Nephron progenitor cell (in vitro differentiated cells): Measurements from ENCODE around the gene CES5A.
"Not testable (repeated sequence)": the region's sequence is repeated elsewhere in the genome, so short reads cannot be mapped to it uniquely, and the experiment has no call there.

Experiments
- DNase-seq: peaks from one replicate; pipeline ENCODE4 v3.0.0; 2021
- H3K27ac Mint-ChIP-seq: 2 replicates; pipeline ENCODE4 v1.8.0; 2021; ENCODE audit warnings: mild to moderate bottlenecking, moderate library complexity, mixed read lengths
- H3K27me3 Mint-ChIP-seq: 2 replicates; pipeline ENCODE4 v1.8.0; 2021; ENCODE audit warnings: mild to moderate bottlenecking, low read depth, mixed read lengths; ENCODE audit not compliant: poor library complexity
- H3K36me3 Mint-ChIP-seq: 2 replicates; pipeline ENCODE4 v1.8.0; 2021; ENCODE audit warnings: low read depth, mixed read lengths
- H3K4me1 Mint-ChIP-seq: 2 replicates; pipeline ENCODE4 v1.8.0; 2021; ENCODE audit warnings: mixed read lengths
- H3K4me3 Mint-ChIP-seq: 2 replicates; pipeline ENCODE4 v1.8.0; 2021; ENCODE audit warnings: mild to moderate bottlenecking, moderate library complexity, mixed read lengths
- H3K9me3 Mint-ChIP-seq: 2 replicates; pipeline ENCODE4 v1.8.0; 2021; ENCODE audit warnings: mild to moderate bottlenecking, moderate library complexity, mixed read lengths
- TF ChIP-seq, protein P1 (sequence below): fragments of 200-600 bp; sonication (generic); IDR thresholded peaks from 2 replicates; pipeline ENCODE4 v1.5.0; 2021; ENCODE audit warnings: antibody characterized with exemption

Gene CES5A

DNA sequence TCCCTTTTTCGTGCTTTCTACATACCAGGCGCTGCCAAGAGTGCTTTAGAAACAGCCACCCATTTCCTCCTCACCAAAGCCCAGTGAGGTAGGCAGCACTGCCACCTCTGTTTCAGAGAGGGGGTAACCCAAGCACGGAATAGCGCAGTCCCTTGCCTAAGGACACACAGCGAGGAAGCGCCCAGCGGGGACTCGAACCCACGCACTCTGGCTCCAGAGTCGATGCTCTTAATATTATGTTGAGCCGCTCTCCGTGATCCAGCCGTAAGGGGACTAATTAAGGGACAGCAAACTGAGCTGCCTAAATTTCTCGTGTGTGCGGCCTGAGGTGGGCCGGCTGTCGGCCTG lies 42.8 kb downstream of the CES5A start:
- DNase-seq: no peak
- no peak overlapping the region for H3K27ac Mint-ChIP-seq
- peaks cover 15% of the 10 kb centered on the region for H3K27me3 Mint-ChIP-seq
- H3K9me3 Mint-ChIP-seq: no peaks in the 10 kb centered on the region
- no peaks in the 10 kb centered on the region for H3K36me3 Mint-ChIP-seq
- H3K4me3 Mint-ChIP-seq: no peak overlapping the region
- TF ChIP-seq, protein P1, sequence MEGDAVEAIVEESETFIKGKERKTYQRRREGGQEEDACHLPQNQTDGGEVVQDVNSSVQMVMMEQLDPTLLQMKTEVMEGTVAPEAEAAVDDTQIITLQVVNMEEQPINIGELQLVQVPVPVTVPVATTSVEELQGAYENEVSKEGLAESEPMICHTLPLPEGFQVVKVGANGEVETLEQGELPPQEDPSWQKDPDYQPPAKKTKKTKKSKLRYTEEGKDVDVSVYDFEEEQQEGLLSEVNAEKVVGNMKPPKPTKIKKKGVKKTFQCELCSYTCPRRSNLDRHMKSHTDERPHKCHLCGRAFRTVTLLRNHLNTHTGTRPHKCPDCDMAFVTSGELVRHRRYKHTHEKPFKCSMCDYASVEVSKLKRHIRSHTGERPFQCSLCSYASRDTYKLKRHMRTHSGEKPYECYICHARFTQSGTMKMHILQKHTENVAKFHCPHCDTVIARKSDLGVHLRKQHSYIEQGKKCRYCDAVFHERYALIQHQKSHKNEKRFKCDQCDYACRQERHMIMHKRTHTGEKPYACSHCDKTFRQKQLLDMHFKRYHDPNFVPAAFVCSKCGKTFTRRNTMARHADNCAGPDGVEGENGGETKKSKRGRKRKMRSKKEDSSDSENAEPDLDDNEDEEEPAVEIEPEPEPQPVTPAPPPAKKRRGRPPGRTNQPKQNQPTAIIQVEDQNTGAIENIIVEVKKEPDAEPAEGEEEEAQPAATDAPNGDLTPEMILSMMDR: no peak
- H3K4me1 Mint-ChIP-seq: peaks cover 27% of the 10 kb centered on the region

GRCh38 chr16:55830658-55831294 lies 44.4 kb downstream of the CES5A start:
- DNase-seq: no peak
- Mint-ChIP-seq H3K9me3 (no peaks in the 10 kb centered on the region), H3K4me3 (no peak overlapping the region)

GRCh38 chr16:55829232-55829631 lies 45.9 kb downstream of the CES5A start:
- not testable (repeated sequence) for H3K4me3 Mint-ChIP-seq, H3K27ac Mint-ChIP-seq, H3K36me3 Mint-ChIP-seq, H3K9me3 Mint-ChIP-seq, DNase-seq
- peaks cover 11% of the 10 kb centered on the region for H3K27me3 Mint-ChIP-seq
- H3K4me1 Mint-ChIP-seq: peaks cover 21% of the 10 kb centered on the region

More at GRCh38 chr16:55830658-55831294, 44.4 kb downstream of the CES5A start:
- Mint-ChIP-seq H3K27me3 (peaks cover 15% of the 10 kb centered on the region), H3K36me3 (no peaks in the 10 kb centered on the region), H3K27ac (no peak overlapping the region), H3K4me1 (peaks cover 21% of the 10 kb centered on the region)
- TF ChIP-seq, protein P1: no peak

DNA sequence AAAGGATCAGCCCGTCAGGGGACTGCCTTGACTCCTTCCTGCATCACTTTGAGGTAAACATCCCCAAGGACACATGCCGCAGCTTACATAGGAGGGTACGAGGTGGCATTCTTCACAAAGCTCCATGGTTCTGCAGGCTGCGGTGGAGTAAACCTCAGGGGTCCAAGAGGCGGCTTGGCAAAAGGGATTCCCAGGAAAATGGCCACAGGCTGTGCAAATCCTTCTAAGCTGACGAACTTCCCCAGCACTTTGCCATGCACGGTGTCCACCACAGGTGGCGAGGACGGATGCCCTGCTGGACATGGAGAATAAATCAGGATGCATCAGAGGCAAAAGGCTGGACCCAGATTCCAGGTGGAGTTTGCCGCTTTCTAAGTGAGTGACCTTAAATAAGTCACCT lies 46.5 kb downstream of the CES5A start:
- no peaks in the 10 kb centered on the region for H3K9me3 Mint-ChIP-seq
- no peaks in the 10 kb centered on the region for H3K36me3 Mint-ChIP-seq
- no peak overlapping the region for H3K4me3 Mint-ChIP-seq
- peaks cover 10% of the 10 kb centered on the region for H3K27me3 Mint-ChIP-seq
- no peak overlapping the region for H3K27ac Mint-ChIP-seq
- DNase-seq: no peak
- peaks cover 21% of the 10 kb centered on the region for H3K4me1 Mint-ChIP-seq
- TF ChIP-seq, protein P1: no peak

- Mint-ChIP-seq H3K27ac (no peak overlapping the region), H3K27me3 (peaks cover 11% of the 10 kb centered on the region), H3K4me1 (no peaks in the 10 kb centered on the region), H3K36me3 (no peaks in the 10 kb centered on the region), H3K4me3 (no peak overlapping the region), H3K9me3 (no peaks in the 10 kb centered on the region)
- TF ChIP-seq, protein P1: no peak
- DNase-seq: no peak
Measured at GRCh38 chr16:55825115-55825728, 50.0 kb downstream of the CES5A start.

DNA sequence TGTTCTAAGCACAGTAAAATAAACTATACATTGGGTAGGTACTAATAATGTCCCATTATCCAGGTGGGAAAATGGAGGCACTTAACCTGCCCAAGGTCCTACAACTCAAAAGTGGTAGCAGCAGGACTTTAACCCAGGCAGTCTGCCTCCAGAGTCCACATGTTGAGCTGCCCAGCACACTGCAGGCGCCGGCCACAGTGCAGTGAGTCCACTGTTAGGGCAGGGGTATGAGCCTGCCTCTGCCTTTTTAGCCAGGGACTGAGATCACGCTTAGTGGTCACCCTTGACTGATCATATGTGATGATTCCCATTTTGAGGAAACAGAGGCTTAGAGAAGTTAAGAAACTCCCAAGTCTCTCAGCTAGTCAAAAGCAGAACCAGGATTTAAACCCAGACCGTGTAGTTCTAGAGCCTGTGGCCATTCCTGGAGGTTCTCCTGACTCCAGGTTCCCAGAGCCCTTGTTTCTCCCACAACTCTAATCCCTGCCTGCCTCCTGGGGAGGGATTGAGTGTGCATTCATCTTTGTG lies 50.6 kb downstream of the CES5A start:
- no peak for DNase-seq
- Mint-ChIP-seq H3K27me3 (peaks cover 11% of the 10 kb centered on the region), H3K4me3 (no peak overlapping the region), H3K4me1 (peaks cover 1% of the 10 kb centered on the region), H3K27ac (no peak overlapping the region), H3K9me3 (no peaks in the 10 kb centered on the region), H3K36me3 (no peaks in the 10 kb centered on the region)
- TF ChIP-seq, protein P1: no peak
